HG02981 (cell line): Measurements from ENCODE around the gene PKIG.

Experiments used
- ATAC-seq: cut with Tn5 transposase; IDR thresholded peaks from one replicate; pipeline ENCODE4 v1.9.1; 2021; ENCODE audit warnings: mild to moderate bottlenecking, moderate library complexity; ENCODE audit not compliant: unreplicated experiment

The PKIG gene

GRCh38 chr20:44594730-44595129, 12.4 kb downstream of the PKIG start:
- peak; percentile 48 for ATAC-seq

GRCh38 chr20:44596010-44596409, 13.6 kb downstream of the PKIG start:
- no peak for ATAC-seq

GRCh38 chr20:44596876-44597275, 14.5 kb downstream of the PKIG start:
- ATAC-seq: no peak

- ATAC-seq: no peak
Observed at GRCh38 chr20:44597516-44597915, 15.1 kb downstream of the PKIG start.

GRCh38 chr20:44597930-44598329, 15.6 kb downstream of the PKIG start:
- no peak for ATAC-seq

- peak; percentile 43 for ATAC-seq
Observed at GRCh38 chr20:44598423-44599305, 16.3 kb downstream of the PKIG start.

- no peak for ATAC-seq
Observed at GRCh38 chr20:44599715-44600114, 17.3 kb downstream of the PKIG start.

GRCh38 chr20:44600301-44600700, 17.9 kb downstream of the PKIG start:
- no peak for ATAC-seq

- ATAC-seq: no peak
Observed at GRCh38 chr20:44600758-44601201, 18.4 kb downstream of the PKIG start.

- ATAC-seq: no peak
Observed at GRCh38 chr20:44601236-44601671, 18.9 kb downstream of the PKIG start.

GRCh38 chr20:44601801-44602204, 19.4 kb downstream of the PKIG start:
- no peak for ATAC-seq

- ATAC-seq: no peak
Observed at GRCh38 chr20:44603327-44603726, 20.9 kb downstream of the PKIG start.

- no peak for ATAC-seq
Observed at GRCh38 chr20:44606725-44607441, 24.5 kb downstream of the PKIG start.

GRCh38 chr20:44609006-44609515, 26.7 kb downstream of the PKIG start:
- ATAC-seq: no peak

- ATAC-seq: peak; percentile 82
Observed at GRCh38 chr20:44609516-44610312, 27.3 kb downstream of the PKIG start.

- ATAC-seq: peak; percentile 19
Observed at GRCh38 chr20:44610313-44610962, 28.1 kb downstream of the PKIG start.

GRCh38 chr20:44613575-44613974, 31.2 kb downstream of the PKIG start:
- no peak for ATAC-seq

GRCh38 chr20:44614525-44614924, 32.1 kb downstream of the PKIG start:
- ATAC-seq: no peak

GRCh38 chr20:44615169-44615791, 32.9 kb downstream of the PKIG start:
- no peak for ATAC-seq
